Neural progenitor cell (in vitro differentiated cells): Measurements from ENCODE around the gene SPOP. TPM values are rescaled to one million over a fixed set of nuclear protein-coding genes. Genes with fewer than 3 reads are reported as not detected.

Source experiments
- DNase-seq: peaks from one replicate; pipeline ENCODE4 v3.0.0-alpha.2; 2016; ENCODE audit warnings: low spot score
- H2AFZ ChIP-seq: fragments of 200-600 bp; sonication (generic); replicated peaks from 2 replicates; pipeline ENCODE4 v1.6.1; 2016; ENCODE audit warnings: antibody characterized with exemption
- H3F3A ChIP-seq: fragments of 200-600 bp; sonication (generic); 2 replicates; pipeline ENCODE4 v1.6.1; 2016; ENCODE audit warnings: antibody characterized with exemption, low read depth
- H3K27ac ChIP-seq: fragments of 200-600 bp; sonication (generic); 2 replicates; pipeline ENCODE4 v1.5.1; 2016; ENCODE audit warnings: mild to moderate bottlenecking
- H3K27me3 ChIP-seq: fragments of 200-600 bp; sonication (generic); 2 replicates; pipeline ENCODE4 v1.6.1; 2016; ENCODE audit warnings: mild to moderate bottlenecking, moderate library complexity
- H3K36me3 ChIP-seq: fragments of 200-600 bp; sonication (generic); 2 replicates; pipeline ENCODE4 v1.5.1; 2016
- H3K4me1 ChIP-seq: fragments of 200-600 bp; sonication (generic); 2 replicates; pipeline ENCODE4 v1.6.1; 2016; ENCODE audit warnings: mixed run types
- H3K4me2 ChIP-seq: fragments of 200-600 bp; sonication (generic); 2 replicates; pipeline ENCODE4 v1.6.1; 2016
- H3K4me3 ChIP-seq: fragments of 200-600 bp; sonication (generic); 2 replicates; pipeline ENCODE4 v1.5.1; 2016
- H3K79me2 ChIP-seq: fragments of 200-600 bp; sonication (generic); 2 replicates; pipeline ENCODE4 v1.6.1; 2016; ENCODE audit warnings: low read depth
- H3K9ac ChIP-seq: fragments of 200-600 bp; sonication (generic); 2 replicates; pipeline ENCODE4 v1.6.1; 2016
- H3K9me3 ChIP-seq: fragments of 200-600 bp; sonication (generic); 2 replicates; pipeline ENCODE4 v1.5.1; 2016; ENCODE audit warnings: low read depth
- H4K20me1 ChIP-seq: fragments of 200-600 bp; sonication (generic); 2 replicates; pipeline ENCODE4 v1.6.1; 2016; ENCODE audit warnings: low read depth
- H3K27ac Mint-ChIP-seq: 3 replicates; pipeline ENCODE4 v1.8.0; 2021; ENCODE audit warnings: mixed read lengths
- H3K27me3 Mint-ChIP-seq: 2 replicates; pipeline ENCODE4 v1.8.0; 2022; ENCODE audit warnings: low read depth, mild to moderate bottlenecking, inconsistent platforms, moderate library complexity, mixed read lengths; ENCODE audit not compliant: insufficient read depth
- H3K36me3 Mint-ChIP-seq: 3 replicates; pipeline ENCODE4 v1.8.0; 2021; ENCODE audit warnings: mixed read lengths
- H3K4me1 Mint-ChIP-seq: 3 replicates; pipeline ENCODE4 v1.8.0; 2021; ENCODE audit warnings: mixed read lengths
- H3K4me3 Mint-ChIP-seq: 3 replicates; pipeline ENCODE4 v1.8.0; 2021; ENCODE audit warnings: mild to moderate bottlenecking, moderate library complexity, mixed read lengths
- H3K9me3 Mint-ChIP-seq: 3 replicates; pipeline ENCODE4 v1.8.0; 2020; ENCODE audit warnings: mixed read lengths
- CTCF ChIP-seq: fragments of 200-600 bp; sonication (generic); IDR thresholded peaks from 2 replicates; pipeline ENCODE4 v1.5.1; 2017; ENCODE audit warnings: antibody characterized with exemption, mild to moderate bottlenecking
- EZH2 ChIP-seq: fragments of 200-600 bp; sonication (generic); IDR thresholded peaks from 2 replicates; pipeline ENCODE4 v1.6.1; 2017; ENCODE audit warnings: antibody characterized with exemption, mild to moderate bottlenecking, moderate library complexity
- EZH2phosphoT487 ChIP-seq: fragments of 200-600 bp; sonication (generic); IDR thresholded peaks from 2 replicates; pipeline ENCODE4 v1.6.1; 2017; ENCODE audit warnings: antibody characterized with exemption
- total RNA-seq: library from RNA; depleted of rRNA; stranded (reverse); fragments of >200 nt; gene quantifications from 2 replicates; pipeline ENCODE4 v1.2.3, GENCODE V29; 2015; ENCODE audit warnings: low replicate concordance

The SPOP gene
- total RNA-seq, 1 donor from 2014 or later: 40.3 TPM

GRCh38 chr17:49579522-49579921 is 98.4 kb downstream of the SPOP start:
- Mint-ChIP-seq H3K4me3 (no peak overlapping the region), H3K36me3 (no peaks in the 10 kb centered on the region), H3K27ac (no peak overlapping the region), H3K27me3 (peaks cover 28% of the 10 kb centered on the region), H3K4me1 (peaks cover 15% of the 10 kb centered on the region), H3K9me3 (no peaks in the 10 kb centered on the region)
- H2AFZ ChIP-seq: no peak overlapping the region
- peaks cover 16% of the 10 kb centered on the region for H4K20me1 ChIP-seq
- no peak overlapping the region for H3K4me2 ChIP-seq
- no peaks in the 10 kb centered on the region for H3K9me3 ChIP-seq
- no peak for DNase-seq
- H3K27me3 ChIP-seq: peaks cover 4% of the 10 kb centered on the region
- H3K36me3 ChIP-seq: no peaks in the 10 kb centered on the region
- TF ChIP-seq EZH2phosphoT487 (no peak), EZH2 (no peak), CTCF (no peak)
- H3K9ac ChIP-seq: no peak overlapping the region
- peaks cover 8% of the 10 kb centered on the region for H3K79me2 ChIP-seq
- H3K27ac ChIP-seq: no peak overlapping the region
- H3F3A ChIP-seq: peaks cover 29% of the 10 kb centered on the region
- no peak overlapping the region for H3K4me3 ChIP-seq
- peaks cover 14% of the 10 kb centered on the region for H3K4me1 ChIP-seq

GRCh38 chr17:49578952-49579500 is 98.9 kb downstream of the SPOP start:
- no peak overlapping the region for H3K27ac ChIP-seq
- no peaks in the 10 kb centered on the region for H3K9me3 ChIP-seq
- peaks cover 14% of the 10 kb centered on the region for H3K4me1 ChIP-seq
- peaks cover 28% of the 10 kb centered on the region for H3K27me3 Mint-ChIP-seq
- peaks cover 8% of the 10 kb centered on the region for H3K79me2 ChIP-seq
- DNase-seq: no peak
- no peaks in the 10 kb centered on the region for H3K36me3 Mint-ChIP-seq
- peaks cover 4% of the 10 kb centered on the region for H3K27me3 ChIP-seq
- no peaks in the 10 kb centered on the region for H3K9me3 Mint-ChIP-seq
- no peaks in the 10 kb centered on the region for H3K36me3 ChIP-seq
- no peak overlapping the region for H3K4me3 ChIP-seq
- H3K4me2 ChIP-seq: no peak overlapping the region
- H2AFZ ChIP-seq: no peak overlapping the region
- H3K4me3 Mint-ChIP-seq: no peak overlapping the region
- no peak overlapping the region for H3K9ac ChIP-seq
- no peak overlapping the region for H3K27ac Mint-ChIP-seq
- peaks cover 15% of the 10 kb centered on the region for H3K4me1 Mint-ChIP-seq
- peaks cover 16% of the 10 kb centered on the region for H4K20me1 ChIP-seq
- TF ChIP-seq EZH2phosphoT487 (no peak), CTCF (no peak), EZH2 (no peak)
- peaks cover 32% of the 10 kb centered on the region for H3F3A ChIP-seq

- Histone ChIP-seq H3F3A (peaks cover 32% of the 10 kb centered on the region), H3K9ac (no peak overlapping the region), H3K27me3 (peaks cover 5% of the 10 kb centered on the region), H3K27ac (no peak overlapping the region), H3K9me3 (no peaks in the 10 kb centered on the region), H3K4me1 (peaks cover 14% of the 10 kb centered on the region), H3K4me3 (no peak overlapping the region), H3K4me2 (no peak overlapping the region), H3K36me3 (no peaks in the 10 kb centered on the region), H3K79me2 (peaks cover 8% of the 10 kb centered on the region), H4K20me1 (peaks cover 16% of the 10 kb centered on the region), H2AFZ (no peak overlapping the region)
- H3K9me3 Mint-ChIP-seq: no peaks in the 10 kb centered on the region
- TF ChIP-seq EZH2phosphoT487 (no peak), CTCF (no peak), EZH2 (no peak)
- no peak overlapping the region for H3K27ac Mint-ChIP-seq
- H3K36me3 Mint-ChIP-seq: no peaks in the 10 kb centered on the region
- no peak for DNase-seq
- H3K4me3 Mint-ChIP-seq: no peak overlapping the region
- peaks cover 26% of the 10 kb centered on the region for H3K27me3 Mint-ChIP-seq
- peaks cover 15% of the 10 kb centered on the region for H3K4me1 Mint-ChIP-seq
These were observed 99.5 kb downstream of the SPOP start for GRCh38 chr17:49578414-49578813.
